T-cell (primary cell): ENCODE data around the gene CCDC63. TPM values are rescaled to one million over a fixed set of nuclear protein-coding genes. Genes with fewer than 3 reads are reported as not detected.

Experiments
- ATAC-seq, 4 experiments: fragments of 200-7000 bp in 3 of 4; fragments of 150-1000 bp in 1 of 4; cut with Tn5 transposase; replicated peaks in 1 of 4; 1 replicate in 3 of 4; 2 replicates in 1 of 4; pipeline ENCODE4 v1.10.0; 2021; ENCODE audit warnings: moderate library complexity in 3 of 4, mild to moderate bottlenecking in 2 of 4, moderate number of reproducible peaks in 1 of 4
- CTCF ChIA-PET, 2 donors: fragments of 300-600 bp; sonication (Branson Sonifier 250); formaldehyde crosslinking; loops; one replicate each; lab custom pipeline; 2022; ENCODE audit warnings: antibody characterized with exemption in 2 of 2; lab: Charles Lee
- POLR2A ChIA-PET, 2 donors: fragments of 300-600 bp; sonication (Branson Sonifier 250); formaldehyde crosslinking; loops; one replicate each; lab custom pipeline; 2022; ENCODE audit warnings: antibody characterized with exemption in 2 of 2; lab: Charles Lee
- DNase-seq, 35 experiments: peaks; one replicate each; pipeline versions ENCODE4 v3.0.0 to v3.0.0-alpha.2; 2013 to 2023
- H3K27ac ChIP-seq: one replicate; pipeline ENCODE4 v1.5.1; 2013; ENCODE audit warnings: low read length
- H3K27me3 ChIP-seq, 2 experiments: replicated peaks in 1 of 2; 1 replicate in 1 of 2; 2 replicates in 1 of 2; pipeline versions ENCODE4 v1.6.1 to v1.7.0; 2013; ENCODE audit warnings: low read length in 1 of 2, mixed read lengths in 1 of 2; ENCODE audit not compliant: control insufficient read depth in 2 of 2, insufficient read depth in 2 of 2; ENCODE audit errors: extremely low read depth in 1 of 2
- H3K36me3 ChIP-seq, 2 donors: 1 replicate in 1 of 2; 2 replicates in 1 of 2; pipeline versions ENCODE4 v1.6.1 to v1.7.0; 2013; ENCODE audit warnings: low read length in 1 of 2; ENCODE audit not compliant: control insufficient read depth in 2 of 2, insufficient read depth in 1 of 2; ENCODE audit errors: extremely low read depth in 1 of 2
- H3K4me1 ChIP-seq, 2 experiments: 1 replicate in 1 of 2; 2 replicates in 1 of 2; pipeline versions ENCODE4 v1.6.1 to v1.7.0; 2013; ENCODE audit warnings: low read length in 2 of 2, mixed read lengths in 1 of 2; ENCODE audit not compliant: insufficient read depth in 2 of 2, control insufficient read depth in 1 of 2; ENCODE audit errors: extremely low read depth in 1 of 2
- H3K4me3 ChIP-seq, 2 donors: 1 replicate in 1 of 2; 2 replicates in 1 of 2; pipeline versions ENCODE4 v1.5.1 to v1.7.0; 2013; ENCODE audit warnings: mild to moderate bottlenecking in 2 of 2, low read length in 1 of 2, moderate library complexity in 1 of 2; ENCODE audit not compliant: control insufficient read depth in 1 of 2; ENCODE audit errors: extremely low read depth in 1 of 2
- H3K9me3 ChIP-seq: 2 replicates; pipeline ENCODE4 v1.7.0; 2013
- H3K27ac Mint-ChIP-seq, 2 donors: one replicate each; pipeline ENCODE4 v1.8.0; 2020 to 2021; ENCODE audit warnings: mild to moderate bottlenecking in 2 of 2, mixed read lengths in 2 of 2
- H3K27me3 Mint-ChIP-seq, 2 donors: one replicate each; pipeline ENCODE4 v1.8.0; 2021 to 2022; ENCODE audit warnings: mixed read lengths in 2 of 2
- H3K36me3 Mint-ChIP-seq: one replicate; pipeline ENCODE4 v1.8.0; 2021; ENCODE audit warnings: mixed read lengths
- H3K4me1 Mint-ChIP-seq, 3 donors: one replicate each; pipeline ENCODE4 v1.8.0; 2020 to 2022; ENCODE audit warnings: mixed read lengths in 3 of 3, mild to moderate bottlenecking in 1 of 3
- H3K4me3 Mint-ChIP-seq, 3 donors: one replicate each; pipeline ENCODE4 v1.8.0; 2020 to 2022; ENCODE audit warnings: mild to moderate bottlenecking in 3 of 3, mixed read lengths in 3 of 3, moderate library complexity in 3 of 3
- H3K9me3 Mint-ChIP-seq, 3 donors: one replicate each; pipeline ENCODE4 v1.8.0; 2020 to 2022; ENCODE audit warnings: mixed read lengths in 3 of 3
- WGBS: methylation state at CpG from one replicate; pipeline ENCODE4 v1.1.5; 2013; ENCODE audit warnings: missing lambda C conversion rate; ENCODE audit not compliant: insufficient coverage; 5-methylcytosine and 5-hydroxymethylcytosine counted together
- total RNA-seq, 35 experiments: library from RNA in 6 of 35; stranded (reverse) in 6 of 35; fragments of 120-200 nt in 1 of 35; gene quantifications; one replicate each; pipeline versions ENCODE4 v1.2.1 to v1.2.4 and lab custom pipeline; 2013 to 2026

CCDC63 gene
- total RNA-seq, 5 donors from 2014 or later (not counting 1 experiment from before 2014, with no cell fraction given), result not detected

- no peaks in the 10 kb centered on the region for H3K36me3 ChIP-seq
- H3K27me3 Mint-ChIP-seq, result peaks cover 0 to 5% of the 10 kb centered on the region in 2 donors
- H3K27ac ChIP-seq, result no peak overlapping the region
- H3K4me1 ChIP-seq, result no peaks in the 10 kb centered on the region
- peaks cover 0 to 2% (median 0%) of the 10 kb centered on the region in 3 donors for H3K4me1 Mint-ChIP-seq
- no peak for ATAC-seq
- ChIA-PET CTCF (no interaction called here), POLR2A (interaction anchor here (0.6 kb wide), 2 partner anchors 17 to 134 kb away, joined by 3 to 9 read pairs; no protein-coding TSS in a partner anchor)
- WGBS, result 93% methylated on average over 5 of the region's 6 CpGs
- no peaks in the 10 kb centered on the region for H3K9me3 ChIP-seq
- no peak overlapping the region for H3K4me3 Mint-ChIP-seq
- no peak overlapping the region for H3K4me3 ChIP-seq
- H3K9me3 Mint-ChIP-seq, result no peaks in the 10 kb centered on the region
- H3K27ac Mint-ChIP-seq, result no peak overlapping the region
- peaks cover 0 to 10% of the 10 kb centered on the region in 2 experiments for H3K27me3 ChIP-seq
- no peak for DNase-seq
- H3K36me3 Mint-ChIP-seq, result no peaks in the 10 kb centered on the region
Measured at GRCh38 chr12:110811972-110812371, 34.8 kb upstream of the CCDC63 start.

DNA sequence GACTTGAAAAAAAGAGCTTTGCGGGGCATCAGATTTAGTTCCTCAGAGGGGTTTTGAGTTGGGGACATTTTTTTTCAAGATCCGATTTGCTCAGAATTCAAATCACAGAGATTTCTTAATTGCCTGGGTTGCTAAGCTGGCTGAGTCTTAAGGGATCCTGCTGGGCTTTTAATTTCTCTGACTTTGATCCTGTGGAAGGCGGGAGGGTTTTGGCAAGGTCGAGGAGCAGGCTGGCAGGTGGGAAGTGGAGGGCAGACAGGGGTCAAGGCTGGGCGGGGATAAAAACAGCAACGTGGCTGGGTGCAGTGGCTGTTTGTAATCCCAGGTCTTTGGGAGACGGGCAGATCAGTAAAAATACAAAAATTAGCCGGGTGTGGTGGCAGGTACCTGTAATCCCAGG is 33.5 kb upstream of the CCDC63 start:
- Histone ChIP-seq H3K36me3 (no peaks in the 10 kb centered on the region), H3K27me3 (peaks cover 0 to 5% of the 10 kb centered on the region in 2 experiments), H3K4me3 (no peak overlapping the region), H3K27ac (no peak overlapping the region), H3K4me1 (no peaks in the 10 kb centered on the region), H3K9me3 (no peaks in the 10 kb centered on the region)
- Mint-ChIP-seq H3K9me3 (no peaks in the 10 kb centered on the region), H3K36me3 (no peaks in the 10 kb centered on the region), H3K4me1 (peaks cover 0 to 2% (median 0%) of the 10 kb centered on the region in 3 donors), H3K27me3 (peaks cover 0 to 5% of the 10 kb centered on the region in 2 donors), H3K4me3 (no peak overlapping the region), H3K27ac (peak overlapping the region in 1 of 2 donors; percentile 8)
- ChIA-PET CTCF (interaction anchor here in 1 of 2 donors (0.5 to 0.6 kb wide), 2 partner anchors 103 to 372 kb away, joined by 3 read pairs; no protein-coding TSS in a partner anchor), POLR2A (no interaction called here)
- WGBS, result 62% methylated on average over 7 of the region's 8 CpGs
- no peak for DNase-seq
- ATAC-seq, result no peak

DNA sequence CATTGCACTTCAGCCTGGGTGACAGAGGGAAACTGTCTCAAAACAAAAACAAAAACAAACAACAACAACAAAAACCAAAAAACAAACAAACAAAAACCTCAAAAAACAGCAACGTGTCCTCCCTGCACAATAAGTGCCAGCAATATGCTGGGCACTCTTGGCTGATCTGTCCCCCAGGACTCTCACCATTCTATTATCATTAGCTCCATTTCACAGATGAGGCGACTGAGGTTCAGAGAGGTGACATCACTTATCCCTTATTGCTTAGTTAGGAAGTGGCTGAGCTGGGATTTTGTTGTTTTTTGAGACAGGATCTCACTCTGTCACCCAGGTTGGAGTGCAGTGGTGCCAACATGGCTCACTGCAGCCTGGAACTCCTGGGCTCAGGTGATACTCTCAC is 33.0 kb upstream of the CCDC63 start:
- no peak for DNase-seq
- CTCF ChIA-PET, result interaction anchor here in 1 of 2 donors (0.6 kb wide), 1 partner anchor 372 kb away, joined by 3 read pairs; no protein-coding TSS in a partner anchor
- 33% methylated on average over 1 of the region's 2 CpGs for WGBS
- Histone ChIP-seq H3K36me3 (no peaks in the 10 kb centered on the region), H3K4me1 (no peaks in the 10 kb centered on the region), H3K9me3 (no peaks in the 10 kb centered on the region), H3K27ac (no peak overlapping the region), H3K4me3 (no peak overlapping the region), H3K27me3 (peaks cover 0 to 5% of the 10 kb centered on the region in 2 experiments)
- no peaks in the 10 kb centered on the region for H3K36me3 Mint-ChIP-seq
- H3K9me3 Mint-ChIP-seq, result no peaks in the 10 kb centered on the region
- peaks cover 0 to 5% of the 10 kb centered on the region in 2 donors for H3K27me3 Mint-ChIP-seq
- no peak for ATAC-seq
- H3K4me1 Mint-ChIP-seq, result peaks cover 0 to 2% (median 0%) of the 10 kb centered on the region in 3 donors
- no peak overlapping the region for H3K4me3 Mint-ChIP-seq
- H3K27ac Mint-ChIP-seq, result no peak overlapping the region
- POLR2A ChIA-PET, result no interaction called here

- no peak for ATAC-seq
- H3K4me1 ChIP-seq, result no peaks in the 10 kb centered on the region
- Mint-ChIP-seq H3K27ac (no peak overlapping the region), H3K4me3 (no peak overlapping the region), H3K4me1 (peaks cover 0 to 2% (median 0%) of the 10 kb centered on the region in 3 donors), H3K36me3 (no peaks in the 10 kb centered on the region), H3K9me3 (no peaks in the 10 kb centered on the region), H3K27me3 (peaks cover 0 to 5% of the 10 kb centered on the region in 2 donors)
- H3K27ac ChIP-seq, result no peak overlapping the region
- peaks cover 0 to 5% of the 10 kb centered on the region in 2 experiments for H3K27me3 ChIP-seq
- H3K36me3 ChIP-seq, result no peaks in the 10 kb centered on the region
- ChIA-PET POLR2A (interaction anchor here in 1 of 2 donors (0.5 kb wide), 1 partner anchor 55 kb away, joined by 11 read pairs; no protein-coding TSS in a partner anchor), CTCF (interaction anchor here (0.5 to 1.1 kb wide), 4 partner anchors 11 to 1634 kb away, joined by 3 to 4 read pairs (median 3); no protein-coding TSS in a partner anchor)
- no peak for DNase-seq
- H3K9me3 ChIP-seq, result no peaks in the 10 kb centered on the region
- H3K4me3 ChIP-seq, result no peak overlapping the region
- no CpG with 5 or more reads among the region's 1 CpG for WGBS
Measured at GRCh38 chr12:110816248-110816647, 30.5 kb upstream of the CCDC63 start.

DNA sequence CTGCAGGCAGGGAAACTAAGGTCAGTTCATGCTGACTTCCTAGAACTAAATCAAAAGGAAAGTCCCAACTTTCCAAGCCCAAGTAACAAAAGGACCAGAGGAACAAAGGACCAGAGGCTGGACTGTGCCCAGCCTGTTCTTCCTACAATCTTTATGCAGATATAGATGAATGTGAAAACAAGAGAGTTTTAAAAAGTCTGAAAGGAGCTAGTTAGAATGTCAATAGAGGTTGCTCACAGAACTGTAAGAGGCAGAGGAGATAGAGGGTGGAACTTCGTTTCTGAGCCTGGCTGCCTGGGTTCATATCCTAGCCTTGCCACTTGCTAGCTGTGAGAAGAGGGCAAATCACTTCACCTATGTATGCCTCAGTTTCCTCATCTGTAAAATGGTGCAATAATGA is 30.0 kb upstream of the CCDC63 start:
- no peak for ATAC-seq
- DNase-seq, result no peak
- Mint-ChIP-seq H3K4me3 (no peak overlapping the region), H3K9me3 (no peaks in the 10 kb centered on the region), H3K4me1 (no peaks in the 10 kb centered on the region), H3K27me3 (peaks cover 0 to 5% of the 10 kb centered on the region in 2 donors), H3K27ac (peak overlapping the region in 1 of 2 donors; percentile 8), H3K36me3 (no peaks in the 10 kb centered on the region)
- no peaks in the 10 kb centered on the region for H3K4me1 ChIP-seq
- H3K27ac ChIP-seq, result no peak overlapping the region
- H3K36me3 ChIP-seq, result no peaks in the 10 kb centered on the region
- ChIA-PET CTCF (interaction anchor here (0.6 to 0.9 kb wide), 3 partner anchors 10 to 1261 kb away, joined by 3 to 4 read pairs (median 4); no protein-coding TSS in a partner anchor), POLR2A (interaction anchor here in 1 of 2 donors (0.5 kb wide), 1 partner anchor 55 kb away, joined by 11 read pairs; no protein-coding TSS in a partner anchor)
- H3K27me3 ChIP-seq, result peaks cover 0 to 5% of the 10 kb centered on the region in 2 experiments
- no peaks in the 10 kb centered on the region for H3K9me3 ChIP-seq
- WGBS, result no CpG with 5 or more reads among the region's 1 CpG
- no peak overlapping the region for H3K4me3 ChIP-seq

GRCh38 chr12:110818511-110818910 is 28.3 kb upstream of the CCDC63 start:
- Histone ChIP-seq H3K36me3 (no peaks in the 10 kb centered on the region), H3K27ac (no peak overlapping the region), H3K27me3 (peaks cover 0 to 8% of the 10 kb centered on the region in 2 experiments), H3K9me3 (no peaks in the 10 kb centered on the region), H3K4me3 (no peak overlapping the region), H3K4me1 (no peaks in the 10 kb centered on the region)
- peaks cover 0 to 3% of the 10 kb centered on the region in 2 donors for H3K27me3 Mint-ChIP-seq
- H3K4me3 Mint-ChIP-seq, result no peak overlapping the region
- H3K4me1 Mint-ChIP-seq, result no peaks in the 10 kb centered on the region
- DNase-seq (no peak), ATAC-seq (no peak)
- no peaks in the 10 kb centered on the region for H3K36me3 Mint-ChIP-seq
- CTCF ChIA-PET, result interaction anchor here in 1 of 2 donors (0.5 to 1.0 kb wide), 2 partner anchors 10 to 91 kb away, joined by 3 to 6 read pairs; no protein-coding TSS in a partner anchor
- 87% methylated on average over 3 of the region's 5 CpGs for WGBS
- POLR2A ChIA-PET, result no interaction called here
- H3K9me3 Mint-ChIP-seq, result no peaks in the 10 kb centered on the region
- no peak overlapping the region for H3K27ac Mint-ChIP-seq
